HCT116 (cell line): Measurements from ENCODE around the gene FOXP1. TPM values are rescaled to one million over a fixed set of nuclear protein-coding genes. Genes with fewer than 3 reads are reported as not detected.

Experiments used
- ATAC-seq: fragments of 200-7000 bp; cut with Tn5 transposase; 2 replicates; pipeline ENCODE4 v1.9.1; 2020; ENCODE audit warnings: mild to moderate bottlenecking, moderate library complexity
- BruUV-seq: library from RNA; stranded (reverse); fragments of 400-500 nt; replicated peaks from 2 replicates; lab custom pipeline; 2021; lab: Mats Ljungman, UMichigan
- CTCF ChIA-PET: fragments of 300-600 bp; sonication (Branson Sonifier 250); formaldehyde crosslinking; loops from one replicate; lab custom pipeline; 2021; ENCODE audit warnings: antibody characterized with exemption; lab: Charles Lee
- POLR2A ChIA-PET: fragments of 300-600, 350-600 bp; sonication (Branson Sonifier 250); formaldehyde crosslinking; loops from one replicate; lab custom pipeline; 2021; ENCODE audit warnings: antibody characterized with exemption; lab: Charles Lee
- RAD21 ChIA-PET, 2 experiments: fragments of 300-600 bp; sonication (Branson Sonifier 250); formaldehyde crosslinking; loops; one replicate each; lab custom pipeline; 2023; ENCODE audit warnings: low total read pairs in 2 of 2; ENCODE audit not compliant: uncharacterized antibody in 2 of 2, unreplicated experiment in 2 of 2, low non-redundant PET in 1 of 2; lab: Charles Lee
- DNase-seq: peaks from one replicate; pipeline ENCODE4 v3.0.0-alpha.2; 2010; ENCODE audit warnings: low read depth, low spot score
- H2AFZ ChIP-seq: fragments of 200-600 bp; shearing (Covaris generic), sonication (generic); 2 replicates; pipeline ENCODE4 v1.6.1; 2017; ENCODE audit warnings: low read depth, mixed run types, mixed read lengths, antibody characterized with exemption, low read length; ENCODE audit not compliant: poor library complexity, severe bottlenecking
- H3K27ac ChIP-seq: 2 replicates; pipeline ENCODE4 v1.5.1; 2012; ENCODE audit warnings: low read depth, low read length
- H3K27me3 ChIP-seq: fragments of 200-600 bp; sonication (generic); 2 replicates; pipeline ENCODE4 v1.6.1; 2016; ENCODE audit warnings: mixed run types, low read length, mixed read lengths; ENCODE audit not compliant: insufficient read depth
- H3K36me3 ChIP-seq, 2 experiments: fragments of 200-500 bp in 1 of 2; fragments of 200-600 bp in 1 of 2; sonication (Bioruptor generic) in 1 of 2; sonication (generic) in 1 of 2; 2 replicates each; pipeline versions ENCODE4 v1.5.1 to v1.6.1; 2014 to 2016; ENCODE audit warnings: low read length in 2 of 2, inconsistent platforms in 1 of 2, mixed read lengths in 1 of 2, mixed run types in 1 of 2; ENCODE audit not compliant: insufficient read depth in 2 of 2, control insufficient read depth in 1 of 2
- H3K4me1 ChIP-seq, 2 experiments: fragments of 200-600 bp in 1 of 2; sonication (generic) in 1 of 2; 2 replicates each; pipeline versions ENCODE4 v1.5.1 to v1.6.1; 2012 to 2017; ENCODE audit warnings: low read length in 2 of 2, inconsistent platforms in 1 of 2, mild to moderate bottlenecking in 1 of 2, mixed read lengths in 1 of 2, mixed run types in 1 of 2, moderate library complexity in 1 of 2; ENCODE audit not compliant: insufficient read depth in 2 of 2, control insufficient read depth in 1 of 2
- H3K4me2 ChIP-seq: fragments of 200-600 bp; sonication (generic); 2 replicates; pipeline ENCODE4 v1.6.1; 2017; ENCODE audit warnings: mixed run types, low read length, mixed read lengths
- H3K4me3 ChIP-seq, 2 experiments: fragments of 200-600 bp in 1 of 2; sonication (generic) in 1 of 2; replicated peaks in 1 of 2; 2 replicates each; pipeline ENCODE4 v1.5.1; 2011 to 2016; ENCODE audit warnings: low read length in 2 of 2, control low read depth in 1 of 2, low read depth in 1 of 2, mild to moderate bottlenecking in 1 of 2, mixed read lengths in 1 of 2, mixed run types in 1 of 2
- H3K79me2 ChIP-seq: fragments of 200-600 bp; sonication (generic); 2 replicates; pipeline ENCODE4 v1.6.1; 2017; ENCODE audit warnings: mild to moderate bottlenecking, mixed run types, low read length, moderate library complexity, mixed read lengths; ENCODE audit not compliant: insufficient read depth
- H3K9ac ChIP-seq: fragments of 200-600 bp; sonication (generic); 2 replicates; pipeline ENCODE4 v1.6.1; 2016; ENCODE audit warnings: low read length, mixed read lengths
- H3K9me2 ChIP-seq: fragments of 200-600 bp; sonication (generic), shearing (Covaris generic); 2 replicates; pipeline ENCODE4 v1.6.1; 2017; ENCODE audit warnings: mixed run types, mild to moderate bottlenecking, moderate library complexity; ENCODE audit not compliant: insufficient read depth
- H3K9me3 ChIP-seq, 2 experiments: fragments of 200-500 bp in 1 of 2; fragments of 200-600 bp in 1 of 2; sonication (Bioruptor generic) in 1 of 2; sonication (generic) in 1 of 2; 2 replicates each; pipeline ENCODE4 v1.6.1; 2014 to 2017; ENCODE audit warnings: low read length in 2 of 2, mixed read lengths in 2 of 2, inconsistent platforms in 1 of 2, low read depth in 1 of 2, mild to moderate bottlenecking in 1 of 2, mixed run types in 1 of 2, moderate library complexity in 1 of 2; ENCODE audit not compliant: control insufficient read depth in 1 of 2, insufficient read depth in 1 of 2
- H4K20me1 ChIP-seq: fragments of 200-600 bp; sonication (generic), shearing (Covaris generic); 2 replicates; pipeline ENCODE4 v1.6.1; 2017; ENCODE audit warnings: mixed run types, mild to moderate bottlenecking, moderate library complexity; ENCODE audit not compliant: insufficient read depth
- CBX3 ChIP-seq: IDR thresholded peaks from 2 replicates; pipeline ENCODE4 v1.6.1; 2012; ENCODE audit warnings: low read depth
- CEBPB ChIP-seq: IDR thresholded peaks from 2 replicates; pipeline ENCODE4 v1.6.1; 2012; ENCODE audit warnings: low read depth
- EGR1 ChIP-seq: IDR thresholded peaks from 2 replicates; pipeline ENCODE4 v1.6.1; 2012; ENCODE audit warnings: low read depth
- ELF1 ChIP-seq: IDR thresholded peaks from 2 replicates; pipeline ENCODE4 v1.6.1; 2012; ENCODE audit warnings: low read depth, borderline replicate concordance
- FOSL1 ChIP-seq: IDR thresholded peaks from 2 replicates; pipeline ENCODE4 v1.6.1; 2012; ENCODE audit warnings: low read depth
- JUND ChIP-seq: IDR thresholded peaks from 2 replicates; pipeline ENCODE4 v1.6.1; 2012
- POLR2AphosphoS5 ChIP-seq: IDR thresholded peaks from 2 replicates; pipeline ENCODE4 v1.6.1; 2011; ENCODE audit warnings: mild to moderate bottlenecking, low read depth, low read length, moderate library complexity
- SRF ChIP-seq: IDR thresholded peaks from 2 replicates; pipeline ENCODE4 v1.6.1; 2012; ENCODE audit warnings: low read depth
- YY1 ChIP-seq: IDR thresholded peaks from 2 replicates; pipeline ENCODE4 v1.6.1; 2011; ENCODE audit warnings: low read length, low read depth, moderate library complexity, mild to moderate bottlenecking; ENCODE audit not compliant: insufficient replicate concordance; ENCODE audit errors: extremely low read depth
- ZFX ChIP-seq: fragments of 450-650 bp; IDR thresholded peaks from 2 replicates; pipeline ENCODE4 v1.6.1; 2017
- ZNF274 ChIP-seq: fragments of 200-500 bp; sonication (Bioruptor generic); IDR thresholded peaks from 2 replicates; pipeline ENCODE4 v1.6.1; 2014; ENCODE audit warnings: mild to moderate bottlenecking, low read depth, low read length, inconsistent platforms
- intact Hi-C: fragments of 100-400 bp; cut with micrococcal nuclease; formaldehyde crosslinking; loops from 2 replicates; pipeline ENCODE4 v1.10.0; 2022
- total RNA-seq: library from RNA; stranded (reverse); gene quantifications from one replicate; pipeline ENCODE4 v1.2.1, GENCODE V29; 2021; ENCODE audit not compliant: unreplicated experiment
- TF ChIP-seq, protein P1 (sequence below), 3 experiments: fragments of 200-600 bp in 1 of 3; sonication (generic) in 1 of 3; IDR thresholded peaks in 2 of 3; conservative IDR thresholded peaks in 1 of 3; 2 replicates each; pipeline ENCODE4 v1.5.1; 2012 to 2017; ENCODE audit warnings: low read depth in 2 of 3, low read length in 2 of 3, antibody characterized with exemption in 1 of 3, borderline replicate concordance in 1 of 3, control low read depth in 1 of 3, mild to moderate bottlenecking in 1 of 3, mixed read lengths in 1 of 3, mixed run types in 1 of 3, moderate library complexity in 1 of 3; ENCODE audit not compliant: insufficient read depth in 1 of 3

FOXP1 gene
- total RNA-seq, 1 experiment from 2014 or later, result 11.4 TPM

DNA sequence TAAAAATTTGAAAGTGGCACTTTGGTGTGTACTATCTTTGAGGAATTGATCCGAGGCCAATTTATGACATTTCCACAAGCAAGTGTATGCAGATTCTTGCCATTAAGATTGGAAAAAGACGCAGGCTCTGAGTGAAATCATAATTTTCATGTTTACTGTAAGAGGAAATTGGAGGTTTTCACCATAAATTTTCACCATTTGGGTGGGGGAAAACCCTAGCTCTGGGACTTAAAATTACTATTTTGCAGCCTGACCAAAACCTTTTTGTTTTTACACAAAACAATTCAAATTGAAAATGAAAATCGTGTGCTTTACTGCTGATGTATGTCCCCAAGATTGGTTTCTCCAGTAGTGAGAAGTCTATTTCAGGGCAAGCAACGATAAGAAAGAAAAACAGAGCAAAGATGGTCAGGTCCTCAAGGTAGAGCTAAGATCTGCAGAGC, 282.6 kb downstream of the FOXP1 start:
- H3K36me3 ChIP-seq, result no peaks in the 10 kb centered on the region
- ATAC-seq, result no peak
- H3K9me3 ChIP-seq, result no peaks in the 10 kb centered on the region
- POLR2A ChIA-PET, result no interaction called here
- no peak overlapping the region for H3K4me2 ChIP-seq
- H3K79me2 ChIP-seq, result no peaks in the 10 kb centered on the region
- no TSS peak for BruUV-seq
- TF ChIP-seq CBX3 (no peak), EGR1 (no peak), FOSL1 (no peak), YY1 (no peak), CEBPB (no peak), ELF1 (no peak), POLR2AphosphoS5 (no peak), JUND (no peak), ZNF274 (no peak), SRF (no peak), ZFX (no peak)
- TF ChIP-seq, protein P1, sequence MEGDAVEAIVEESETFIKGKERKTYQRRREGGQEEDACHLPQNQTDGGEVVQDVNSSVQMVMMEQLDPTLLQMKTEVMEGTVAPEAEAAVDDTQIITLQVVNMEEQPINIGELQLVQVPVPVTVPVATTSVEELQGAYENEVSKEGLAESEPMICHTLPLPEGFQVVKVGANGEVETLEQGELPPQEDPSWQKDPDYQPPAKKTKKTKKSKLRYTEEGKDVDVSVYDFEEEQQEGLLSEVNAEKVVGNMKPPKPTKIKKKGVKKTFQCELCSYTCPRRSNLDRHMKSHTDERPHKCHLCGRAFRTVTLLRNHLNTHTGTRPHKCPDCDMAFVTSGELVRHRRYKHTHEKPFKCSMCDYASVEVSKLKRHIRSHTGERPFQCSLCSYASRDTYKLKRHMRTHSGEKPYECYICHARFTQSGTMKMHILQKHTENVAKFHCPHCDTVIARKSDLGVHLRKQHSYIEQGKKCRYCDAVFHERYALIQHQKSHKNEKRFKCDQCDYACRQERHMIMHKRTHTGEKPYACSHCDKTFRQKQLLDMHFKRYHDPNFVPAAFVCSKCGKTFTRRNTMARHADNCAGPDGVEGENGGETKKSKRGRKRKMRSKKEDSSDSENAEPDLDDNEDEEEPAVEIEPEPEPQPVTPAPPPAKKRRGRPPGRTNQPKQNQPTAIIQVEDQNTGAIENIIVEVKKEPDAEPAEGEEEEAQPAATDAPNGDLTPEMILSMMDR (IDR thresholded peaks at IDR 0.05 in 2 of 3, conservative IDR thresholded peaks at IDR 0.05 in 1 of 3; ENCODE audit: borderline replicate concordance in 1 of 3, insufficient read depth in 1 of 3, low read depth in 2 of 3, low read length in 2 of 3), result no peak
- TF ChIP-seq, all 23 proteins: peak for 0
- Histone ChIP-seq H3K4me1 (no peaks in the 10 kb centered on the region), H3K9ac (no peak overlapping the region), H3K9me2 (no peaks in the 10 kb centered on the region), H3K4me3 (no peak overlapping the region), H3K27me3 (no peaks in the 10 kb centered on the region), H3K27ac (no peak overlapping the region), H2AFZ (no peak overlapping the region), H4K20me1 (no peaks in the 10 kb centered on the region)
- RAD21 ChIA-PET, result no interaction called here
- no peak for DNase-seq
- CTCF ChIA-PET, result no interaction called here
- intact Hi-C loops, result no loop called here
